Activated CD4-positive, alpha-beta T cell treated with anti-CD3 and anti-CD28 coated beads, Interleukin-2, Interleukin-6, amounts not matched to agents 100 ng/mL and 50 ng/mL, durations not matched to agents 16 hours and 8 hours (primary cell): ENCODE results near the gene NUDT7.

Experiments used
- DNase-seq: peaks from one replicate; pipeline ENCODE4 v3.0.0-alpha.2; 2020

The NUDT7 gene

DNA sequence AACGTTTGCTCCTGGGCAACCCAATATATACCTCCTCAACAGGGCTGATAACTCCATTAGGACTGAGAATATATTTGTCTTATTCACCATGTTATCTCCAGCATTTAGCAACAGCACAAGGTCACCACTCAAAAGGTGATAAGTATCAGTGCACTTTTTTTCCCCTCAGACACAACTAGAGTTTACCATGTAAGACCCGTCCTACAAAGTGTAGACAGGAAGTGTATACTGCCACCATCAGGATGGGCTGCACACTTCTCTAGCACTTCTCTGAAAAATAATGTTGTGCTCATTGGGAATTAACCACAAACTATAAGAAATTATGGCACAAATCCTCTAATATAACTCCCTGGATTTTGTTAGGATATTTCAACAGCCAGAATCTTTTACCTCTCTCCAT lies 60.4 kb downstream of the NUDT7 start:
- peak; percentile 3 for DNase-seq

DNA sequence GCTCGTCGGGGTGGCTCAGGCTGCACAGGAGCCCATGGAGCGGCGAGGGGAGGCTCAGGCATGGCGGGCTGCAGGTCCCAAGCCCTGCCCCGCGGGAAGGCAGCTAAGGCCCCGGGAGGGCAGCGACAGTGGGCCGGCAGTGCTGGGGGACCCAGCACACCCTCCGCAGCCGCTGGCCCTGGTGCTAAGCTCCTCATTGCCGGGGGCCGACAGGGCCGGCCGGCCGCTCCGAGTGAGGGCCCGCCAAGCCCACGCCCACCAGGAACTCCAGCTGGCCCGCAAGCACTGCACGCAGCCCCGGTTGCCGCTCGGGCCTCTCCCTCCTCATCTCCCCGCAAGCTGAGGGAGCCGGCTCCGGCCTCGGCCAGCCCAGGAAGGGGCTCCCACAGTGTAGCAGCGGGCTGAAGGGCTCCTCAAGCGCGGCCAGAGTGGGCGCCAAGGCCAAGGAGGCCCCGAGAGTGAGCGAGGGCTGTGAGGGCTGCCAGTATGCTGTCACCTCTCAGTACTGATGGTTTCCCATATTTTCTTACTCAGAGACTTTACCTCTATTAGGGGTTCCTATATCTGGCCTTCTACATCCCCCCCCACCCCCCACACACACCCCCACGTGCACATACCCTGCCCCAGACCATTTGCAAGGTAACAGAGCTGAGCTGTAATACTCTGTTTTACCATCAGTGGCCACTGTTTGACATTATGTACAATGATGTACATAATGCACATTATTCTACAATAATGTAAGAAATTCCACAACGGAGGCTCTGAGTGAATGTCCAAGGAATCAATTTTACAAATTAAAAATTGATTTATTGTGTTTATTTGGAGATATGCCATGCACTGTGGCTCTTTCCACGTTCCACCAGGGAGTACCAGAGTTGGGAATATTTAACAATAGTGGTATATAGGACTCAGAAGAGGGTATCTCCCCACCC lies 62.4 kb downstream of the NUDT7 start:
- DNase-seq = peak; percentile 2

GRCh38 chr16:77785373-77785764 lies 63.1 kb downstream of the NUDT7 start:
- no peak for DNase-seq

GRCh38 chr16:77786186-77786847 lies 64.0 kb downstream of the NUDT7 start:
- DNase-seq = no peak

DNA sequence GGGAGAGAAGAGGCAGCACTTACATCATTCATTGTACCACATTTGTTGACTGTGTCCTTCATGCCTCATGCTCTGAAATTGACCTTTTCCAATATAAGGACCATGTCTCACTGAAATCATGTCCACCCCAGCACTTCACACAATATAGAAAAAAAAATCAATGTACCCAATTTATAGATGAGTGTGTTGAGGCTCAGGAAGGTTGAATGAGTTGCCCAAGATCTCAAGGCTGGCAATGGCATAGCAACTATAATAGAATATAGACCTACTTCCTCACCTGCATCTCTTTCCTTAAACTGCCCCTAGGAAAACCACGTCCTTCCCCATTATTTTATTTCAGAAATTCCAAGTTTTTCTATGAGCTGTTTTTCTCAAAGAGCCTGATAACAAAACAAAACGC lies 65.1 kb downstream of the NUDT7 start:
- no peak for DNase-seq

DNA sequence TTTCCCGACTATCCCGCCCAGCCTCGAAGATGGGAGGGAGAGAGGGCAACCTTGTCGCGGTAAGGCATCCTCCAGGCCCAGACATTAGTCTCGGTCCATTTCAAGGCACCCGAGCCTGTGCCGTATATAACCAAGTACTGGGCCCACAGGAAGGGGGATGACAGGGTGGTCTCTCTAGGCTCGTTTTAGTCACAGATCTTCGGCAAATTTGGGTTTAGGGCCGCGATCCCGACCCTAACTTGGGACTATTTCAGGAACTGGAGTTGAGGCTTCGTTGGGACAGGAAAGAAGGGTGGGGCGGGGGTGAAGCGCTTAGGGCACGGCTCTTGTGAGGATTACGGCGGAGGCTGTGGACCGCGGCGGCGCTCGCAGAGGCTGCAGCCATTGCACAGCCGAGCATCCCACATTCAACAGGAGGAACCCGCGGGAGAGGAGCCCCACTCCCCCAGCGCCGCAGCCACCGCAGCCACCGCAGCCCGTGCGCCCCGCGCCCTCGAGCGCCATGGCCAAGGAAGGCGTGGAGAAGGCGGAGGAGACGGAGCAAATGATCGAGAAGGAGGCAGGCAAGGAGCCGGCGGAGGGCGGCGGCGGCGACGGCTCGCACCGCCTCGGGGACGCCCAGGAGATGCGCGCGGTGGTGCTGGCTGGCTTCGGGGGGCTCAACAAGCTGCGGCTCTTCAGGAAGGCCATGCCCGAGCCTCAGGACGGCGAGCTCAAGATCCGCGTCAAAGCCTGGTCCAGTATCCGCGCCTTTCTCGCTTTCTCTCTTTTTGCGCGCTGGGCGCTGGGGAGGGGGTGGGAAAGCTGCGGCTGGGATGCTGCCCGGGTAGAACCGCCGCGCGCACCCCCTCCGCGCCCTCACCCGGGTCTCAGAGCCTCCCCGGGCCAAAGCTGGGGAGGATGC lies 66.1 kb downstream of the NUDT7 start, which contains the start of gene VAT1L:
TSS of gene VAT1L (plus strand) at position 384 of the 904 bp plus-strand sequence. CDS start at position 503, 119 bp downstream.
- peak; percentile 19 for DNase-seq

- DNase-seq = no peak
Measured at GRCh38 chr16:77789085-77790008, 67.0 kb downstream of the NUDT7 start.

DNA sequence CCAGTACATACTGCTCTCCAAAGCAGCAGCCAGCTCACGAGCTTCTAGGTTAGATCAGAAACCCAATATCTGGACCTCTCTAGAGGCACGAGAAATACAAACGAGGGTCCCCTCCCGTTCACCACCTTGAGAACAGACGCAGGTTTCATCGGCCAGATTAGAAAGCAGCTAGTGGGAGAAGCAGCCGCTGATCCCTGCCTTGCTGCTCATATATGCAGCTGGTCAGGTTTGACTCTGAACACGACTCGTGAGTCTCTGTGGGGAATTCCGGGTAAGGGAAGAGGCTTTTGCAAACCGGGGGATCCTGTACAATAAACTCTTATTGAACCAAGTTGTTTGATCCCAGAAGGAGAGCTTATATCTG lies 67.7 kb downstream of the NUDT7 start:
- DNase-seq = no peak

GRCh38 chr16:77790912-77791311 lies 68.6 kb downstream of the NUDT7 start:
- DNase-seq = no peak
